NB4 (cell line): ENCODE data around the gene IQGAP3.

Source experiments
- POLR2A ChIP-seq: IDR thresholded peaks from 2 replicates; pipeline ENCODE4 v1.6.1; 2011; ENCODE audit warnings: mild to moderate bottlenecking; ENCODE audit not compliant: insufficient read length; ENCODE audit errors: extremely low read depth
- TF ChIP-seq, protein P1 (sequence below): IDR thresholded peaks from one replicate; pipeline ENCODE4 v1.5.1; 2012; ENCODE audit warnings: low read depth, low read length

DNA sequence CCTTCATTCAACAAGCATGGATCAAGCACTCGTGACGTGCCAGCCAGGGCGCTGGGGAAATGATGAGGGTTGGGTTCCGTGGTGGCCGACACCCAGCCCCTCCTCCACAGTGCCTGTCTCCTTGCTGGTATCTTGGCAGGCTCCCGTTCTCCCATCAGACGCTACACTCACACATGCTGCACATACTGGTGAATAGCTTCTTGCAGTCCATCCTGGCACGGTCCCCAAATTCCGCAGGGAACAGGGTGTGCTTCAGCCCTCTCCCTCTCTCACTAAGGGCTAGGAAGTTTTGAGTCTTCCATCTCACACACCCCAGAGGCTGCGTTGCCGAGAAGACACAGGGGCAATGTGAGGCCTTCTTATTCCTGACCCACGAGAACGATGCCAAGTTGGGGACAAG, 61.7 kb downstream of the IQGAP3 start:
- TF ChIP-seq, protein P1, sequence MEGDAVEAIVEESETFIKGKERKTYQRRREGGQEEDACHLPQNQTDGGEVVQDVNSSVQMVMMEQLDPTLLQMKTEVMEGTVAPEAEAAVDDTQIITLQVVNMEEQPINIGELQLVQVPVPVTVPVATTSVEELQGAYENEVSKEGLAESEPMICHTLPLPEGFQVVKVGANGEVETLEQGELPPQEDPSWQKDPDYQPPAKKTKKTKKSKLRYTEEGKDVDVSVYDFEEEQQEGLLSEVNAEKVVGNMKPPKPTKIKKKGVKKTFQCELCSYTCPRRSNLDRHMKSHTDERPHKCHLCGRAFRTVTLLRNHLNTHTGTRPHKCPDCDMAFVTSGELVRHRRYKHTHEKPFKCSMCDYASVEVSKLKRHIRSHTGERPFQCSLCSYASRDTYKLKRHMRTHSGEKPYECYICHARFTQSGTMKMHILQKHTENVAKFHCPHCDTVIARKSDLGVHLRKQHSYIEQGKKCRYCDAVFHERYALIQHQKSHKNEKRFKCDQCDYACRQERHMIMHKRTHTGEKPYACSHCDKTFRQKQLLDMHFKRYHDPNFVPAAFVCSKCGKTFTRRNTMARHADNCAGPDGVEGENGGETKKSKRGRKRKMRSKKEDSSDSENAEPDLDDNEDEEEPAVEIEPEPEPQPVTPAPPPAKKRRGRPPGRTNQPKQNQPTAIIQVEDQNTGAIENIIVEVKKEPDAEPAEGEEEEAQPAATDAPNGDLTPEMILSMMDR = no peak
- no peak for TF ChIP-seq POLR2A
